ENCODE data around the gene BACH2. TPM values are rescaled to one million over a fixed set of nuclear protein-coding genes. Genes with fewer than 3 reads are reported as not detected.
"Not testable (repeated sequence)": the region's sequence is repeated elsewhere in the genome, so short reads cannot be mapped to it uniquely, and the experiment has no call there.

The BACH2 gene
- total RNA-seq, 1 donor from 2014 or later, result 4.3 TPM

GRCh38 chr6:90072501-90072900 is 224.1 kb downstream of the BACH2 start:
- no peak for DNase-seq (ENCODE audit: low spot score)

- DNase-seq (ENCODE audit: low spot score), result no peak
Measured at GRCh38 chr6:90068703-90069523, 227.7 kb downstream of the BACH2 start.

GRCh38 chr6:90068264-90068663 is 228.4 kb downstream of the BACH2 start:
- DNase-seq (ENCODE audit: low spot score), result no peak

- DNase-seq (ENCODE audit: low spot score), result no peak
Measured at GRCh38 chr6:90066697-90067096, 229.9 kb downstream of the BACH2 start.

GRCh38 chr6:90065173-90065572 is 231.5 kb downstream of the BACH2 start:
- DNase-seq (ENCODE audit: low spot score), result no peak

GRCh38 chr6:90062667-90063066 is 234.0 kb downstream of the BACH2 start:
- no peak for DNase-seq (ENCODE audit: low spot score)

- no peak for DNase-seq (ENCODE audit: low spot score)
Measured at GRCh38 chr6:90062051-90062450, 234.6 kb downstream of the BACH2 start.

GRCh38 chr6:90059178-90059577 is 237.5 kb downstream of the BACH2 start:
- not testable (repeated sequence) for DNase-seq (ENCODE audit: low spot score)

- DNase-seq (ENCODE audit: low spot score), result not testable (repeated sequence)
Measured at GRCh38 chr6:90055924-90056323, 240.7 kb downstream of the BACH2 start.

GRCh38 chr6:90054193-90054592 is 242.4 kb downstream of the BACH2 start:
- not testable (repeated sequence) for DNase-seq (ENCODE audit: low spot score)

GRCh38 chr6:90053614-90054013 is 243.0 kb downstream of the BACH2 start:
- no peak for DNase-seq (ENCODE audit: low spot score)

- no peak for DNase-seq (ENCODE audit: low spot score)
Measured at GRCh38 chr6:90049295-90049694, 247.3 kb downstream of the BACH2 start.

GRCh38 chr6:90048206-90048967 is 248.3 kb downstream of the BACH2 start:
- no peak for DNase-seq (ENCODE audit: low spot score)

- no peak for DNase-seq (ENCODE audit: low spot score)
Measured at GRCh38 chr6:90045535-90045934, 251.1 kb downstream of the BACH2 start.

GRCh38 chr6:90044833-90045381 is 251.7 kb downstream of the BACH2 start:
- no peak for DNase-seq (ENCODE audit: low spot score)

GRCh38 chr6:90044182-90044832 is 252.3 kb downstream of the BACH2 start:
- DNase-seq (ENCODE audit: low spot score), result no peak

GRCh38 chr6:90040931-90041330 is 255.7 kb downstream of the BACH2 start:
- DNase-seq (ENCODE audit: low spot score), result no peak

GRCh38 chr6:90039911-90040310 is 256.7 kb downstream of the BACH2 start:
- DNase-seq (ENCODE audit: low spot score), result no peak

- no peak for DNase-seq (ENCODE audit: low spot score)
Measured at GRCh38 chr6:90038961-90039653, 257.5 kb downstream of the BACH2 start.

- no peak for DNase-seq (ENCODE audit: low spot score)
Measured at GRCh38 chr6:90036963-90037362, 259.7 kb downstream of the BACH2 start.

- no peak for DNase-seq (ENCODE audit: low spot score)
Measured at GRCh38 chr6:90035047-90035723, 261.5 kb downstream of the BACH2 start.

Measured in ureter (tissue), 1 donor.